ELF-1 (cell line): ENCODE data around the gene FKBP5.
"Not testable (repeated sequence)": the region's sequence is repeated elsewhere in the genome, so short reads cannot be mapped to it uniquely, and the experiment has no call there.

ENCODE experiments used
- DNase-seq: peaks from one replicate; pipeline ENCODE4 v3.0.0-alpha.2; 2016; ENCODE audit warnings: low read depth, low spot score

Gene FKBP5

DNA sequence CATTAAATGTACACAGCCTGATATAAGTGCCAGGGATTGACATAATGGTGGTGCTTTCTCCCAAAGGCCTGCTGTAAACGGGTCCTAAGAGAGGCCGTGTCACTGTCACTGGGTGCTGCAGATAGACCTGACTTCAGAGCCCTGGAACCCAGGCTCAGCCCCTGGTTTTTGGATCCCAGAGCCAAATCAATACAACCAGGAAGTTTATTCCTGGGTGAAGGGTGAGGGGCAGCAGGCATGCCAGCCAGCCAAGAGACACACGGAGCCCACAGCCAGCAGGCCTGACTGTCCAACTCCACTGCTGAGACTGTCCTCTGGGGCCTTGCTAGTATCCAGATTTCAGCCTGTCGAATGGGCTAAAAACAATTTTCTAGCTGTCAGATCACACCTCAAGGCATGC lies 35.3 kb upstream of the FKBP5 start:
- DNase-seq = peak; percentile 13

- peak; percentile 37 for DNase-seq
Observed at GRCh38 chr6:35723587-35723986, 34.9 kb upstream of the FKBP5 start.

- DNase-seq = peak; percentile 1
Observed at GRCh38 chr6:35722121-35722761, 33.5 kb upstream of the FKBP5 start.

DNA sequence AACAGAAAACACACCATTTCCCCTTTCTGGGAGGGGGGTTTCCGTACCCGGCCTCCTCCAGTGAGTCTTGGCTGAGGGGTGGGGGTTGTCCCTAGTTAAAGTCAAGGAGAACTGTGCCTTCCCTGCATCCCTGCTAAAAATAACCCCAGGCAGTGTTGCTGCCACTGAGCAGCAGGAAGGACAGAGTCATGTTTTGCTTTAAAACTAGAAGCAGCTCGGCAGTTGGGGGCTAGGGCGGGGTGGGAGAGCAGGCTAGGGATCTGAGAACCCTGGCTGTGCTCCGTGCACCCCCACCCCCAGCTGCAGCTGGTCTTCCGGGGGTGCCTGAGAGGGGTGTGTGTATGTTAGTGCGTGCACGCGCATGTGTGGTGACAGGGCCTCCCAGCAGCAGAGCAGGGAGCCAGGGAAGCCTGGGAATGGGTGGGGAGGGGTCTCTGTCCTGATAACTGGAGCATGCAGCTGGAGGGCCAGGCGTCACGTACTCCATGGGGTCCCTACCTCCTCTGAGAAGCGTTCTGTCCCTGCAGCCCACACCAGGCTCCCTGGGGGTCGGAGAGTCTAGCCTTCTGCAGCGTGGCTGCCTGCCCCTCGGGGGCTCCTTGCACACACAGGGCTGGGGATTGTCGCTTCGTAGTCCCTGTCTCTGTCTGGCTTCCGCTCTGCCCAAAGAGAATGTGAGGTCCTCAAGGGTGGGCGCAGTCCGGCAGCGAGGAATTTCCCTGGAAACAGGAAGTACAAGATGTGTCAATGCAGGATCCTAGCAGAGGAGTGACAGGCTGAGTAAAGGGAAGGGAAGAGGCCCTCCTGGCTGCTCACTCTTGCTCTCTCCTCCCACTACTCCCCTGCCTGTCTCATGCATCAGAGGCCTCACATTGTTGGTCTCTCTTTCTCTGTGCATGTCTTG lies 31.4 kb upstream of the FKBP5 start:
- DNase-seq = peak; percentile 86

GRCh38 chr6:35719404-35719829 lies 30.7 kb upstream of the FKBP5 start:
- no peak for DNase-seq

- DNase-seq = peak; percentile 51
Observed at GRCh38 chr6:35718911-35719381, 30.2 kb upstream of the FKBP5 start.

DNA sequence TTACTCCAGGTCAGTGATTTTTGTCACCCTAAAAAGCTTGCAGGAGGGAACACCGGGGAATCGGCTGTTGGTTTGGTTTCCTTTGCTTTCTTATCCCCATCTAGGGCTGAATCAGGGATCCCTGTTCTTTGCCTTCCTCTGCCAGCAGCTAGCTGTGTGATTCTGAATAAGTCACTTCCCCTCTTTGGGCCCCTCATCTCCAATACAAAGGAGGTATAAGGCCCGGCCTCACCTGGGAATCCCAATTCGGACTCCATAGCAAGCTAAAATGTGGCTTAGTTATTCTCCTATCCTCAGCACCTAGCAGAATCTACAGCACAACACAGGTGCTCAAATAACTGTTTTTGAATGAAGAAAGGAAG lies 29.6 kb upstream of the FKBP5 start:
- DNase-seq = peak; percentile 19

DNA sequence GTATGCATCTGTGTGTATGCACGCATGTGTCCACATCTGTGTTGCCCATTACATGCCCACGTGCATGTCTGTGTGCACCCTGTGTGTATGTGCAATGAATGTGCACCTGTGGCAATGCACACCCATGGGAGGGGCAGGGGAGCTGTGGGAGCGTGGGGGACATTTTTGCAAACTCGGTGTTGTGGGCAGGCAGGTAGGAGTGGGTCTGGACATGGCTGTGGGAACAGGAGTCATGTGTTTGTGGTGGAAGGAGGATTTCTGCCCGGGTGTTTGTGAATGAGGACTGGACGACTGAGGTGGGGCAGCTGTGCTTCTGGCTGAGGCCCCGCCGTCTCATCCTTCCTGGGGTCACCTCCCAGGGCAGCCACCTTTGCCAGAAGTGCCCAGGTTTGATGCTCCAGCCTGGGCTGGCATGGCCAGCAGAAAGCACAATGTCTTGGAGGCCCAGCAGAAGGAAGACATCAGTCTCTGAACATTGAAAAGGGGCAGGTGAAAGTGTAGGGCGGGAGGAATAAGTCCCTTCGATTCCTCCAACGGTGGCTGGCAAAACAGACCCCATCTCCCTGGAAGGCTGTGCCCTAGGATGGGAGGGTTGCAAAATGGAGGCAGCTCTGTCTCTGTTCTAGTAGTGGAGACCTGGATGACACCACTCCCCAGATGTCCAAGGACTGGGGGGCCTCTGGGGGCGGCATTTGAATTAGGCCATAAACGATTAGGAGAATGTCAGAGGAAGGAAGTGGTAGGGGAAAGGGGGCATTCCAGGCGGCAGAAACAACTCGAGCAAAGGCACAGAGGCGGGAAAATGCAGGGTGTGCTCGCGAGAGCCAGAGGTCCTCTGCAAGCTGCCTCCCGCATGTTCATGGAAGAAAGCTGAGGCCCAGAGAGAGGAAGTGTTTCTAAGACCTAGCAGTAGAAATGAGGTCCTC lies 29.0 kb upstream of the FKBP5 start:
- DNase-seq = peak; percentile 22

GRCh38 chr6:35716798-35717197 lies 28.1 kb upstream of the FKBP5 start:
- DNase-seq = peak; percentile 3

GRCh38 chr6:35713006-35713767 lies 24.5 kb upstream of the FKBP5 start:
- peak; percentile 14 for DNase-seq

GRCh38 chr6:35711731-35712130 lies 23.0 kb upstream of the FKBP5 start:
- DNase-seq = no peak

DNA sequence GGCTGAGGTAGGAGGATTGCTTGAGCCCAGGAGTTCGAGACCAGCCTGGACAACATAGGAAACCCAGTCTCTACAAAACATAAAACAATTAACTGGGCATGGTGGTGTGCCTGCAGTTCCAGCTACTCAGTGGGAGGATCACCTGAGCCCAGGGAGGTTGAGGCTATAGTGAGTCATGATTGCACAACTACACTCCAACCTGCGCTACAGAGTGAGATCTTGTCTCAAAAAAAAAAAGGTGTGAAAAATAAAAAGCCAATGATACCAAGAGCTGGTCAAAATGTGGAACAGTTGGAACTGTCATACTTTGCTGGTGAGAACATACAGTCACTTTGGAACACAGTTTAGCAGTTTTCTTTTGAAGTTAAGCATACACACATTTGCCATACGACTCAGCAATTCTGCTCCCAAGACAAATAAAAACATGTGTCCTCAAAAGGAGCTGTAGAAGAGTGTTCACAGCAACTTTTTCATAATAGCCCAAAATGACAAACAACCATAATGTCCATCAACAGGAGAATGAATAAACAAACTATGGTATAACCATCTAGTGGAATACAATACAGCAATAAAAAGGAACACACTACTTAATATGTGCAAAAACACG lies 21.6 kb upstream of the FKBP5 start:
- no peak for DNase-seq

- no peak for DNase-seq
Observed at GRCh38 chr6:35708585-35708984, 19.9 kb upstream of the FKBP5 start.

DNA sequence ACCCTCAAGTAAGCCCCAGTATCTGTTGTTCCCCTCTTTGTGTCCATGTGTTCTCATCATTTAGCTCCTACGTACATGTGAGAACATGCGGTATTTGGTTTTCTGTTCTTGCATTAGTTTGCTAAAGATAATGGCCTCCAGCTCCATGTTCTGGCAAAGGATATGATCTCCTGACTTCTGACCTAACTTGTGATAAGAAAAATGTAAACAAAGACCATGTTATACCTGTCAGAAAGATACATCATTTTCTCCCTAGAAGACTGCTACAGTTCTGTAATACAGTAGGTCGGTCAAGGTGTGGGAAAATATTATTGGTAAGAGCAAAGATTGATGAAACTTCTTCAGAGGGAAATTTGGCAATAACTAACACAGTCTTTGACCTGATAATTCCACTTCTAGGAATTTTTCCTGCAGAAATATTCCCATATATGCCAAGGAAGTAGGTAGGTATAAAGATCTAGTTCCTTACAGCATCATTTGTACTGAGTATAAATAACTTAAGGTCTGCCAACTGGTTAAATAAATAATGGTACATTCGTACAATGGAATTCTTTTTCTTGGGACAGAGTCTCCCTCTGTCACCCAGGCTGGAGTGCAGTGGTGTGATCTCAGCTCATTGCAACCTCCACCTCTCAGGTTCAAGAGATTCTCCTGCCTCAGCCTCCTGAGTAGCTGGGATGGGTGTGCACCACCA lies 19.1 kb upstream of the FKBP5 start:
- no peak for DNase-seq

DNA sequence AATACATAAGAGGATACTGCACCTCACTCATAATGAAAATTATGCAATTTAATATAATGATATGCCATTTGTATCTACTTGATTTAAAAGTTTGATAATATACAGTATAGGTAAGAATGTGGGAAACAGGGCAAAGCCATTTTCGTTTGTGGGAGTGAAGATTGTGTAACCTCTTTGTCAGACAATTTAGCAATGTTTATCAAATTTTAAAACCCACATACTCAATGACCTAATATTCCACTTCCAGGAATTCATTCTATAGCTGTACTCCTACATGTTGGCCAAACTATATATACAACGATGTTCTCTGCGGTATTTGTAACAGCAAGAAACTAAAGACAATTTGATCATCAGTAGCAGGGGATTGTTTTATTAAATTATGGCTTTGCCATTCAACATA lies 17.8 kb upstream of the FKBP5 start:
- DNase-seq = no peak

GRCh38 chr6:35703554-35703953 lies 14.8 kb upstream of the FKBP5 start:
- DNase-seq = no peak

- no peak for DNase-seq
Observed at GRCh38 chr6:35698858-35699257, 10.1 kb upstream of the FKBP5 start.

DNA sequence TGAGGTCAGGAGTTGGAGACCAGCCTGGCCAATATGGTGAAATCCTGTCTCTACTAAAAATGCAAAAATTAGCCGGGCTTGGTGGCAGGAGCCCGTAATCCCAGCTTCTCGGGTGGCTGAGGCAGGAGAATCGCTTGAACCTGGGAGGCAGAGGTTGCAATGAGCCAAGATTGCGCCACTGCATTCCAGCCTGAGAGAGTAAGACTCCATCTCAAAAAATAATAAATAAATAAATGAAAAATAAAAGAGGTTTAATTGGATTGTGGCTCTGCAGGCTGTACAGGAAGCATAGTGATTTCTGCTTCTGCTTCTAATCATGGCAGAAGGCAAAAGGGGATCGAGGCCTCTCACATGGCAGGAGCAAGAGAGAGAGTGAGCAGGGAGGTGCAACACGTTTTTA lies 9.7 kb upstream of the FKBP5 start:
- not testable (repeated sequence) for DNase-seq

DNA sequence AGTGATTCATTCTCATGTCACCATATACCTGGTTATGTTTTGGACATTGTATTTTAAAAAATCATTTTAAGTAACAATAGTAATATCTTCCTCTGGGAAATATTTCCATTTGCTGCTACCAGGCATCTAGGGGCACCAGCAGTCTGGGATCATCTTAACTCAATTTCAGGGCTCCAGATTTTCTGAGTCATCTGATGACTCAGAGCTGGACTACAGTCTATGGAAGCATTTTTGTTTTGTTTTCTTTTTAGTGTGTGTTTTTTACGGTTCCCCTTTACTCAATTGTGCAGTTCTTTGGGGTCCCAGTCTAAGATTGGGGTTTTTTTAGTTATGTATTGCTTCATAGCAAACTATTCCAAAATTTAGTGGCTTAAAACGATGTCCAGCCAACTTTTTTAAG lies 5.7 kb upstream of the FKBP5 start:
- no peak for DNase-seq
